HG03520 (cell line): Measurements from ENCODE around the gene FGF6.

ENCODE experiments used
- ATAC-seq: cut with Tn5 transposase; IDR thresholded peaks from one replicate; pipeline ENCODE4 v1.9.1; 2021; ENCODE audit warnings: mild to moderate bottlenecking, moderate library complexity; ENCODE audit not compliant: unreplicated experiment

The FGF6 gene

GRCh38 chr12:4448371-4448940, 2.8 kb upstream of the FGF6 start:
- ATAC-seq, result no peak

DNA sequence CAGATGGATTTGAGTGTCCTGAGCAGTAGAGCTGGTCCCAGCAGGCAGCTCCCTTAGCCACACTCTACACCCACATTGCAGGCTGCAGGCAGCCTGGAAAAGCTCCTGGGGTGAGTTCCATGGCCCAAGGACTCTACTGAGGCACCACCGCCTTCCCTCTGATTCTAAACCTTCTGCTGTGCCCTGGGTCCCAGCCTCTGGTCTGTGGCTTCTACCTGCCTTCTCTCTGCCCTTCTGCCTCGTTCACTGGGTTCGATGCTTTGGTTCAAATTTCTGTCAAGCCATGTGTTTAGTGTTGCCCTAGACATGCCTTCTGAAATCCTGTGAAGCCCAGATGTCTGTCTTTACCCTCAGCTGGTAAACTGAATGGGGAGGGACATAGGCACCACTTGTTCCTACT, 1.5 kb upstream of the FGF6 start:
- ATAC-seq, result no peak

- ATAC-seq, result no peak
Observed at GRCh38 chr12:4446335-4446734, 720 bp upstream of the FGF6 start.

DNA sequence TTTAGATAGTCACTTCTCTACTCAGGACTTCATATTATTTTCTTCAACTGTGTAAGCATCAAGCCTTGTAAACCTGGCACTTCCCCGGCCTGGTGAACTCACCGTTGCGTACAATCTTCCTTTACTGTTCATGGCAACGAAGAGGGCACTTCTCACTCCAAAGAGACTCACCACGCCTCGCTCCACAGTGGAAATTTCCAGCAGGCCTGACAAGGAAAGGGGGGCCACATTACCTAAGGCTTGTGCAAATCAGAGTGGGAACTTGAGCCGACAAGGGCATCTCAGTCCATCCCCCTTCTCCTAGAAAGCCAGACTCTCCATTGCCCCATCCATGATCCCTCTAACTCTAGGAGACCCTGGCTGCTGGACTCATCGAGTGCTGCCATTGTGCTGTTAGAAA, 1.6 kb downstream of the FGF6 start:
- no peak for ATAC-seq

- ATAC-seq, result no peak
Observed at GRCh38 chr12:4443616-4444015, 2.0 kb downstream of the FGF6 start.

DNA sequence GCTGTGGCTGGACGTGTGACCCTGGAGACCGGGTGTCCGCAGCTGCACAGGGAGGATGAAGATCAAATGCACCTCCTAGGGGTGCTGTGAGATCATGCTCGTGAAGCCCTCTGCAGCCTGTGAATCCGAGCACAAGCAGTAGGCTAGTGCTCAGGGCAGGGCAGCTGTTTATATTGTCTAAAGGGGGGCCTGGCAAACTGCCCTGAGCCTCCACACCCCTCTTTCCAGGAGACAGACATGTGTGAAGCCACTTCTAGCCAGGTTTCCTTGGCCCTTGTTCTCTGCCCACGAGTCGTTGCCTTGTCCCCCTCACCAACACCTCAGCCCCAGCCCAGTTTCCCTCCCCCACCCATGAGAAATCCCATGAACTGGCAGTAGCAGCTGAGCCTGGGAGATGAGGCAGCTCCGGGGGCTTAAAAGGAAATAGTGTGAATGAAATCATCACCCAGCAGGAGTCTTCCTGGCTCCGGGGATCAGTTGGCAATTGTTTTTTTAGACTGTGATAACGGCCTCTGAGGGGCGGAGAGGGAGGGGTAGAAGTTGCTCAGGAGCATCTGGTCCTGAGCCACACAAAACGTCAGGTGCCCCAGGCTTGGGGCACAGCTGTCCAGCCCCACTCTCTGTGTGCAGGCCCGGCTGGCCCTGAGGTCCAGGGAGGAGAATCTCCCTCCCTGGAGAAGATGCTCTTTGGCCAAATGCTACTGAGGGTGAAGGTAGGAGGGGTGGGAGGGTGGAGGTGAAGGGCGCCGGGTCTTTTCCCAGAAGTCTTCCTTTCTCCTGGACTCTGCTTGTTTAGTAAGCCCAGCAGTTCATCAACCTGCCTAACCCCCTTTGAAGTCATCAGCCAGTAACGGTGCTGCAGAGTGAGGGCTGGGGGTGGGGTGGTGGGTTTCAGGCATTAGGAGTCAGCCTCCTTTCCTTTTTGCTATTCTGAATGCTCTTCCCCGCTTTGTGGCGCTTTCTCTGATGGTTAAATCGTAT, 4.0 kb downstream of the FGF6 start:
- no peak for ATAC-seq

DNA sequence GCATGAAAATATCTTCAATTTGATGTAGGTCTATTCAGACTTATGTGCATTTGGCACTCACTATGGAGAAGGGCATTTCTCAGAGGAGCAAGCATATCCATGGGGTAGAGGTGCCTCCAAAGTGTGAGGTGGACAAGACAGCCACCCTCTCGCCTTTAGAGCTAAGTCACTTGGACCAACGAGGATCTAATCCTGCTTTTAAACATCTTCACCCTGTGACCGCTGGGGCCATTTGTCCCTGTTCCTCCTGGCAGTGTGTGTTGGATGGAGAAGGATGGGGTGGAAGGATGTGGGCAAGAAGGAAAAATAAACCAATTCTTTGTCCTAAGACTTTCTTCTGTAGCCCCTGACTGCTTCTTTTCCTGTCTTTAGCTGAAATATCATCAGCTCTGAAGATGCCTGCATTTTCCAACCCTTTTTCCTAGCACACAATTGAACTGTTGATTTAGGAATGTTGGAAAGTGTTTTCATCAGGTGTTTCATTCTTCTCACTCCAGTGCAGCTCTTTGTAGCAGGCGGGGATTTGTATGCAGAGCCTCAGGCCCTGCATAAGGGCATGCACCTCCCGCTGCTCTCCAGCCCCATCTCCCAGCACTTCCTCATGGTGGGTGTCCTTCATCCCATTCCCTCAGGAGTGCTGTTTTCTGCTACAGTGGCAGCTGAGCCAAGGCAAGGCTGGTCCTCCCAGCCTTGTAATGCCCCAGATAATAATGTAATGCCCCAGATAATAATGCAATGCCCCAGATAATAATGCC, 5.3 kb downstream of the FGF6 start:
- ATAC-seq, result no peak

GRCh38 chr12:4439736-4440135, 5.9 kb downstream of the FGF6 start:
- ATAC-seq, result no peak

DNA sequence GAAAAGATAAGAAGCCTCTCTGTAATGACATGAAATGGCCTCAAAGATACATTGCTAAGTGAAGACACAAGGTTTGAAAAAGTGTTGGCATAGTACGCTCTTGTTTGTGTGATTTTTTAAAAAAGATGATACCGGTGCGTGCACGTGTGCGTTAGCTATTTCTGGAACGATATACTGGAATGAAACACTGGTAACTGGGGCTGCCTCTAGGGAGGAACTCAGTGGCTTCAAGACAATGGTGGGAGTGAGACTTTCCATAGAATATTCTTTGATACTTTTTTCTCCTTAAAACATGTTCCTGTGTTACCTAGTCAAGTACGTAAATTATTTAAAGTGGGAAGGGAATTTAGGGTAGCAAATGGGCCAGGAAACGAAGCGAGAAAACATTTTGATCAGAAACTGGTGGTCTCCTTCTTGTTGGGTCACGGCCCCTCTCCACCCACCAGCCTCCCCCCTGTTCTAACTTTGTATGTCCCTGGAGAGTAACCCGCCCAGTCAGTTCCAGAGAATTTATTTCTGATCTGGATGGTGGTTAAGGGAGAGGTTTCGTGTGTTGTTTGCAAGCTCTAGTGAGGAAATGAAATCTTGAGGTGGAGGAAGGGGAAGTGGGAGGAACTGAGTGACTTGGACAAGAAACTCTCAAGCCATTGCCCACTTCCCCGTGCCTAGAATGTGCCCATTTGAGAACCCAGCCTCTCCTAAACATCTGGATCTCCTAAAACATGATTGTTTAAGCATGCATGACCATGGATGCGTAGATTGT, 6.6 kb downstream of the FGF6 start:
- ATAC-seq, result no peak

- ATAC-seq, result no peak
Observed at GRCh38 chr12:4435537-4435936, 10.1 kb downstream of the FGF6 start.

- ATAC-seq, result no peak
Observed at GRCh38 chr12:4434706-4435425, 10.7 kb downstream of the FGF6 start.

GRCh38 chr12:4434301-4434700, 11.3 kb downstream of the FGF6 start:
- ATAC-seq, result no peak

- no peak for ATAC-seq
Observed at GRCh38 chr12:4433745-4434058, 11.9 kb downstream of the FGF6 start.

DNA sequence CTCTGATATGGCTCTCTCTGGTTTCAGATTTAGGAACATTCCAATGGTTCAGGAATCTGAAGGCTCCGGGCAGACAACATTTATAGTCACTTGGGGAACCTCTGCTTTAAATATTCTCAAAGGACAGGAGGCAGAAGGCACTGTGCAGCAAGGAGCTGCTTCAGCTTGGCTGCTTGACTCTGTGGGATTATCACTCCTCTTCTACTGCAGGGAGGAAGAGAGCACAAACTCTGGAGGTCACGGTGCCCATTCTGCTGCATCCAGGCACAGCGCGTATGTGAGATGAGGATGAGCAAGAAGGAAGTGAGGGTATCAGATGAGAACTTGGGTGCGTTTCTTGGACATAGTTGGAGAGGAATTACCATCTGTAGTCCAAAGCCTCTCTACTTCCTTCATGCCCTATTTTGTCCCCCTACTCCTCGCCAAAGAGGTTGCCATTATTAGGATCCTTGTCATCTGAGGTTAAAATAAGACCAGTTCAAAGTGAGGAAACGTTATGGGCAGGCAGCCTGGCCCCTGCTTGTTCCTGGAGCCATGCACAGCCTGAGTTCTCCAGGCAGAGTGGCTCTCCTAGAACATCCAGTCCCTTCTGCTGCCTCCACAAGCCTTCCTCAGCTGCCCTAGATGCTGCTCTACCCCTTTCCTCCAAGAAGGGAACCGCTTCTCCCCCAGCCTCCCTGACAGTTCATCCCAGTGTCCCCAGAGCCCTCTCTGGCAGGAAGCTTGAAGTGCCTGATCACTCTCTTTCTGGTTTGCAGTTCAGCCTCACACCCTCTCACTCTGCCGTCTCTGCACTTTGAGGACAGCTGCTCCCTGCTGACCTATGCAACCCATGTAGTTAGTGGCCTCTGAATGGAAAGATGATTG, 12.5 kb downstream of the FGF6 start:
- no peak for ATAC-seq

GRCh38 chr12:4431866-4432265, 13.7 kb downstream of the FGF6 start:
- ATAC-seq, result no peak

- ATAC-seq, result no peak
Observed at GRCh38 chr12:4431436-4431835, 14.2 kb downstream of the FGF6 start.

- no peak for ATAC-seq
Observed at GRCh38 chr12:4424422-4424821, 21.2 kb downstream of the FGF6 start.

DNA sequence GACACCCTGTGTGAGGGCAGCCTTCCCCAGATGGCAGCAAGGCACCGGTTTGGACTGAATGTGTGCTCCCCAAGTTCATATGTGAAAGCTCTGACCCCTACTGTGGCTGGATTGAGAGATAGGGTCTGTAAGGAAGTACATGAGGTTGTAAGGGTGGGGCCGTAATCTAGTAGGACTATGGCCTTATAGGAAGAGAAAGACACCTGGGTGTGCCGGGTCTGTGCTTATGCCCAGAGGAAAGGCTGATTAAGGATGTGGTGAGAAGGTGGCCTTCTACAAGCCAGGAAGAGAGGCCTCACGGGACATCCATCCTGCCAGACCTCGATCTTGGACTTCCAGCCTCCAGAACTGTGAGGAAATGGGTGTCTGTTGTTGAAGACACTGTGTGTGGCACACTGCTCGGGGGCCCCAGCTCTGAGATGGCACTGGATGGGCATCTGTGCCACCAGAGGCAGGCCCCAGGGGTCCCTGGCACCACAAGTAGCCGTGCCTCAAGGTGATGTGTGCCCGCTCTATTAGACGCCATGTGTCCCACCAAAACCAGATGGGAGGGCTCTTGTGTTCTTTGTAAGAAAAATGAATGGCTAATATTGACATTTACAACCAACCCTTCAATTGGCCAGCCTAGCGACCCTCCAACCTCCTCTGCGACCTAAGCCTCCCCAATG, 22.0 kb downstream of the FGF6 start:
- no peak for ATAC-seq

DNA sequence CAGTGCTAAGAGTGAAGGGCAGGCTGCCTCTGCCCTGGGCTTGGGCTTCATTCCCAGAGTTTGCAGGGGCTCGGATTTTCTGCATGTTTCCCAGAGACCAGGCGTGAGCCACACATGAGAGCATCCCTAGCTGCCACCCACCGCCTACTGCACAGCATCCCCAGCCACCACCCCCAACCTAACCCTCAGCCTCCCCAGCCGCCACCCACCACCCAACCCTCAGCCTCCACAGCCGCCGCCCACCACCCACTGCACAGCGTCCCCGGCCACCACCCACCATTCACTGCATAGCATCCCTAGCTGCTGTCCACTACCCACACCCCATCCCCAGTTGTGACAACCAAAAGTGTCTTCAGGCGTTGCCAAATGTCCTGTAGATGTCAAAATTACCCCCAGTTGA, 22.6 kb downstream of the FGF6 start:
- no peak for ATAC-seq
